Spleen (tissue), 11 donors: ENCODE measurements around the gene HES6. TPM values are rescaled to one million over a fixed set of nuclear protein-coding genes. Genes with fewer than 3 reads are reported as not detected.
"Not testable (repeated sequence)": the region's sequence is repeated elsewhere in the genome, so short reads cannot be mapped to it uniquely, and the experiment has no call there.

Source experiments
- DNase-seq: peaks from one replicate; pipeline ENCODE4 v3.0.0-alpha.2; 2020
- H3K27ac ChIP-seq, 8 donors: fragments of 200-600 bp; sonication (generic) in 7 of 8; 1 replicate in 4 of 8; 2 replicates in 4 of 8; pipeline versions ENCODE4 v1.5.0 to v1.8.0; 2016 to 2021; ENCODE audit warnings: inconsistent platforms in 4 of 8, mild to moderate bottlenecking in 4 of 8, moderate library complexity in 1 of 8
- H3K27me3 ChIP-seq, 7 donors: fragments of 200-600 bp; sonication (generic) in 6 of 7; replicated peaks in 1 of 7; 1 replicate in 4 of 7; 2 replicates in 3 of 7; pipeline versions ENCODE4 v1.5.0 to v1.8.0; 2016 to 2021; ENCODE audit warnings: inconsistent platforms in 3 of 7, mild to moderate bottlenecking in 1 of 7
- H3K36me3 ChIP-seq, 6 donors: fragments of 200-600 bp; sonication (generic) in 5 of 6; 1 replicate in 4 of 6; 2 replicates in 2 of 6; pipeline versions ENCODE4 v1.5.0 to v1.8.0; 2016 to 2021; ENCODE audit warnings: inconsistent platforms in 2 of 6
- H3K4me1 ChIP-seq, 6 donors: fragments of 200-600 bp; sonication (generic) in 5 of 6; 1 replicate in 3 of 6; 2 replicates in 3 of 6; pipeline versions ENCODE4 v1.5.0 to v1.8.0; 2016 to 2021; ENCODE audit warnings: inconsistent platforms in 3 of 6
- H3K4me3 ChIP-seq, 8 donors: fragments of 200-600 bp; sonication (generic) in 7 of 8; 1 replicate in 4 of 8; 2 replicates in 4 of 8; pipeline versions ENCODE4 v1.5.0 to v1.8.0; 2016 to 2021; ENCODE audit warnings: inconsistent platforms in 4 of 8, mild to moderate bottlenecking in 4 of 8, moderate library complexity in 2 of 8
- H3K9me3 ChIP-seq, 8 donors: fragments of 200-600 bp; sonication (generic) in 7 of 8; 1 replicate in 4 of 8; 2 replicates in 4 of 8; pipeline versions ENCODE4 v1.5.0 to v1.8.0; 2016 to 2021; ENCODE audit warnings: inconsistent platforms in 4 of 8
- CTCF ChIP-seq, 11 experiments: fragments of 200-600 bp in 7 of 11; fragments of 450-650 bp in 4 of 11; sonication (generic) in 4 of 11; IDR thresholded peaks in 8 of 11; conservative IDR thresholded peaks in 3 of 11; 1 replicate in 7 of 11; 2 replicates in 4 of 11; pipeline versions ENCODE4 v1.4.0 to v1.8.0; 2016 to 2021; ENCODE audit warnings: antibody characterized with exemption in 11 of 11, inconsistent platforms in 4 of 11, mild to moderate bottlenecking in 1 of 11
- POLR2A ChIP-seq, 3 donors: fragments of 450-650 bp; IDR thresholded peaks; one replicate each; pipeline ENCODE4 v1.5.1; 2017; ENCODE audit warnings: antibody characterized with exemption in 3 of 3, mild to moderate bottlenecking in 1 of 3
- POLR2AphosphoS5 ChIP-seq, 3 donors: sonication (generic); formaldehyde crosslinking; IDR thresholded peaks; one replicate each; pipeline ENCODE4 v1.5.1; 2017; ENCODE audit warnings: antibody characterized with exemption in 3 of 3
- WGBS, 5 donors: extraction: QIAGEN DNeasy Blood & Tissue Kit in 3 of 5; methylation state at CpG; one replicate each; pipeline versions ENCODE4 v1.1.5 to v1.1.7; 2013 to 2018; 5-methylcytosine and 5-hydroxymethylcytosine counted together
- intact Hi-C: fragments of 100-400 bp; cut with DNase I; formaldehyde crosslinking; loops from one replicate; pipeline ENCODE4 v1.15.0; 2023; ENCODE audit warnings: low total_unique reads
- polyA plus RNA-seq, 3 donors: library from polyadenylated mRNA; stranded (reverse); fragments of 200-250 nt; gene quantifications; one replicate each; pipeline ENCODE4 v1.2.1, GENCODE V29; 2013
- total RNA-seq, 7 donors: library from RNA; depleted of rRNA in 3 of 7; stranded (reverse); fragments of >200 nt in 3 of 7; fragmentation: NEBNext Ultra II Directional in 4 of 7; extraction: Animal tissue kit (Norgen Biotek cat#: 25700) in 4 of 7; gene quantifications; one replicate each; pipeline versions ENCODE4 v1.1.0 to v1.2.1, GENCODE V29; 2016 to 2021
- donor health status: healthy with polysubstance abuse.
- donor health status: DM: no; HTN: no; CAD: no; lungs with moderate emphysema.
- donor health status: DM: no; HTN: no; CAD: no.
- donor health status: Bipolar disorder and iron deficiency.
- donor health status: healthy.
- donor health status: DM: no; HTN: no; CAD: no.
- donor health status: DM: yes; HTN: yes; CAD: no.

The HES6 gene
- total and polyA plus RNA-seq, 10 donors, result 3.9 to 22.7 (median 8.3) TPM

DNA sequence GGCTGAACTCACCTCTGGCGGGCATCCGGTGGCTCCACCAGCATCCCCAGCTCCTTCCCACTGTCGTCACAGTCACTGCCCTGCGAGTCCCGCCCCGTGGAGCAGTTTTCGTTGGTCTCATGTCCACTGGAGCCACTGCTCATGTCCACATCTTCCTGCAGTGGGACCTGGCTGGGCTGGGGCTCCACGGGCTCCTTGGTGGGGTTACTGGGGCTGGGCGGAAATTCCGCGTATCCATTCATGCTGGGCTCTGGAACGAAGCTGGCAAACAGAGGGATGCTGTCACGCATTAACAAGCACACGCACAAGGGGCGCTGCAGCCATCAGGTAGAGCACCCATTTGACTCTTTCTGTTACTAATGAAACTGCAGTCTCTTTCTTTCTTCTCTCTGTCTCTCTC lies 37.9 kb upstream of the HES6 start:
- WGBS, 5 donors, result 89 to 97% (median 90%) methylated on average over 15 of the region's 15 CpGs
- H3K4me3 ChIP-seq, result no peak overlapping the region
- peaks cover 0 to 55% (median 44%) of the 10 kb centered on the region in 6 donors for H3K36me3 ChIP-seq
- peaks cover 0 to 21% (median under 1%) of the 10 kb centered on the region in 6 donors for H3K4me1 ChIP-seq
- DNase-seq, result no peak
- intact Hi-C loops, result no loop called here
- H3K9me3 ChIP-seq, result no peaks in the 10 kb centered on the region
- H3K27ac ChIP-seq, result no peak overlapping the region
- TF ChIP-seq CTCF (IDR thresholded peaks at IDR 0.05 in 8 of 11, conservative IDR thresholded peaks at IDR 0.05 in 3 of 11), result no peak
- H3K27me3 ChIP-seq, result no peaks in the 10 kb centered on the region

DNA sequence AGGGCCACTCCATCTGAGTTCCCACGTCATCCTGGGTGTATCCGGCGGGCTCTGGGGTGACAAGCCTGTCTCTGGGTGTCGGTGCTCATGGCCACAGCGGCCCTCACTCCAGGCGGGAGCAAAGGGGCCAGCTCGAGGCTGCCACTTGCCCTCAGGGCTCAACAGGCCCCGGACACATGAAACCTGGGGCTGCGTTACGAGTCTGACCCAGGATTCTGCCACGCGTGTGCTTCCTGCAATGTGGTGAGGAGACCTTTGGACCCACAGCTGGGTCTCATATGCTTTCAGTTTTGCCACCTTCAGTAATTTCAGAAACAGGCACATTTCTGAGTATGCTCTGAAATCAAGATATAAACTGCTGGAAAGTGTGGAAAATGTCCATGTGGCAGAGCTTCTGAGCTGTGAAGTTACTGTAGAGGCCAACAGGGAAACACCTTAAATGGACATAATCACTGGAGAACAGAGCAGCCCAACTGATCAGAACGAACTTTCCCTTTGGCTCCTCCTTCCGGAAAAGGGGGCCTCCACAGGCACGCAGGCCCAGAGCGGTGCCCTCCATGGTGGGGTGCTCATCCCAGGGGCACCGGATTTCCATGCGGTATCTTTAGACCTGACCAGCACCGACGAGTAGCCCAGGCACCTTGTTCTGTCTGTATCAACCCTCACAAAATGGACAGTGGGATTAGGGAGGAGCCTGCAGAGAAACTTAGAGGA lies 34.5 kb upstream of the HES6 start:
- WGBS, 5 donors, result 92 to 97% (median 96%) methylated on average over 13 to 20 of the region's 20 CpGs
- H3K27ac ChIP-seq, result peak overlapping the region in 3 of 8 donors; percentile 64 to 78 (median 73)
- H3K27me3 ChIP-seq, result no peaks in the 10 kb centered on the region
- DNase-seq, result no peak
- no peaks in the 10 kb centered on the region for H3K9me3 ChIP-seq
- H3K4me1 ChIP-seq, result peaks cover 0 to 15% (median 0%) of the 10 kb centered on the region in 6 donors
- TF ChIP-seq POLR2AphosphoS5 (IDR thresholded peaks at IDR 0.05) (no peak), CTCF (IDR thresholded peaks at IDR 0.05 in 8 of 11, conservative IDR thresholded peaks at IDR 0.05 in 3 of 11) (no peak), POLR2A (IDR thresholded peaks at IDR 0.05) (no peak)
- peaks cover 0 to 86% (median 70%) of the 10 kb centered on the region in 6 donors for H3K36me3 ChIP-seq
- no peak overlapping the region for H3K4me3 ChIP-seq
- intact Hi-C loops, result no loop called here

DNA sequence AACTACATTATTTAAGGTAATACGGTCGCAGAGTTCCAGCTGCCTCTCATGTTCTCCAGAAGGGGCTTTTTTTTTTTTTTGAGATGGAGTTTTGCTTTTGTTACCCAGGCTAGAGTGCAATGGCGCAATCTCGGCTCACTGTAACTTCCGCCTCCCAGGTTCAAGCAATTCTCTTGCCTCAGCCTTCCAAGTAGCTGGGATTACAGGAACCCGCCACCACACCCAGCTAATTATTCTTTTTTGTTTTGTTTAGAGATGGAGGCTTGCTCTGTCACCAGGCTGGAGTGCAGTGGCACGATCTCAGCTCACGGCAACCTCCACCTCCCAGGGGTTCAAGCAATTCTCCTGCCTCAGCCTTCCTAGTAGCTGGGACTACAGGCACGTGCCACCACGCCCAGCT lies 33.6 kb upstream of the HES6 start:
- H3K4me3 ChIP-seq, DNase-seq, H3K9me3 ChIP-seq, intact Hi-C loops, H3K27me3 ChIP-seq: not testable (repeated sequence)
- Histone ChIP-seq H3K27ac (peak overlapping the region in 3 of 8 donors; percentile 64 to 78 (median 73)), H3K36me3 (peaks cover 0 to 92% (median 77%) of the 10 kb centered on the region in 6 donors), H3K4me1 (peaks cover 0 to 15% (median 0%) of the 10 kb centered on the region in 6 donors)
- WGBS, 5 donors, result 74 to 92% (median 86%) methylated on average over 10 of the region's 10 CpGs

DNA sequence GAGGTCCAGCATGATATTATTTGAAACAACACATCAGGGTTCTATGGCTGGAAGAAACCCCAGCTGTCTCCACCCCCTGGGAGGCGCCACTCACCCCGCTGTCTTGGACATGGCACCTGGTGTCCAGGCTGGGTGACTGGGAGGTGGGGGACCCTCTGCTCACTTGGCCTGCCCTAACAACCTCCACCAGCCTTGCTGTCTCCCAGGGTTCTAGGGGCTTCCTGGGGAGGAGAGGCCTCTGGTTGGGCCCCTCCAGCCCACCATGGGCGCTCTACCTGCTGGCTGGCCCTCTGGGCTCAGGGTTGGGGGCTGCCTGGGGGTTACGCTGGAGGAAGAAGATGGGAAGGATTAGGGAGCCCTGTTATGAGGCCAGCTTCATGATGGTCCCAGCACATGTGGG lies 32.3 kb upstream of the HES6 start:
- no peak for DNase-seq
- no peak overlapping the region for H3K27ac ChIP-seq
- H3K27me3 ChIP-seq, result no peaks in the 10 kb centered on the region
- TF ChIP-seq CTCF (IDR thresholded peaks at IDR 0.05 in 8 of 11, conservative IDR thresholded peaks at IDR 0.05 in 3 of 11) (no peak), POLR2AphosphoS5 (IDR thresholded peaks at IDR 0.05) (no peak), POLR2A (IDR thresholded peaks at IDR 0.05) (no peak)
- H3K4me1 ChIP-seq, result peaks cover 0 to 15% (median 0%) of the 10 kb centered on the region in 6 donors
- 96 to 99% (median 98%) methylated on average over 2 to 4 of the region's 4 CpGs for WGBS, 5 donors
- H3K9me3 ChIP-seq, result no peaks in the 10 kb centered on the region
- H3K4me3 ChIP-seq, result no peak overlapping the region
- intact Hi-C loops, result no loop called here
- H3K36me3 ChIP-seq, result peaks cover 0 to 98% (median 86%) of the 10 kb centered on the region in 6 donors

DNA sequence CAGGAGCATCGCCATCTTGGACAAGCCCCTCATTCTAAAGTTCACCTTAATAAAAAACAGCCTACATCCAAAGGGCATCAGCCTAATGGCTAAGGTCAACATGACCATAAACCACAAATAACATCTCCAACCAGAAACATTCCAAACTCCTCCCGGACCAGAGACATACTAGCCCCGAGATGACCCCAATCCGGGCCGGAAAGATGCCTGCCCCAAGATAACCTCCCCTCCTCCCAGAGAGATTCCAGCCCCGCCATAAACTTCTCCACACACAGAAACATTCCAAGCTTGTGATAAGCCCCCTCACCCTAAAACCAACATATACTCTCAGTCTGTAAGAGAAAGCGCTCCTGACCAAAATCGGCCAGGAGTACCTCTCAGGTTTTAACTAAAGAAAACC lies 31.8 kb upstream of the HES6 start:
- H3K9me3 ChIP-seq, H3K27me3 ChIP-seq, DNase-seq, H3K4me3 ChIP-seq, intact Hi-C loops, H3K27ac ChIP-seq: not testable (repeated sequence)
- 57 to 84% (median 79%) methylated on average over 8 of the region's 8 CpGs for WGBS, 5 donors
- Histone ChIP-seq H3K4me1 (peaks cover 0 to 15% (median 0%) of the 10 kb centered on the region in 6 donors), H3K36me3 (peaks cover 0 to 98% (median 86%) of the 10 kb centered on the region in 6 donors)
